Measurements from ENCODE around the gene PA2G4. TPM values are rescaled to one million over a fixed set of nuclear protein-coding genes. Genes with fewer than 3 reads are reported as not detected.

PA2G4 gene
- polyA plus RNA-seq, 2 of the 4 experiments (the other 2 are of a cell fraction), result 415 to 717 TPM

- Histone ChIP-seq H3K9me3 (no peaks in the 10 kb centered on the region), H3K4me2 (peak overlapping the region; percentile 94), H3K4me1 (peaks cover 30% of the 10 kb centered on the region), H3K27ac (peak overlapping the region; percentile 62 to 66; a peak in 3 of 6 replicates), H3K4me3 (no peak overlapping the region)
- ChIA-PET CTCF (interaction anchor here (0.7 to 2.7 kb wide), 9 partner anchors 13 to 112 kb away, joined by 3 to 13 read pairs (median 3); partner anchors contain the start of gene PA2G4), POLR2A (interaction anchor here (3.3 kb wide), 1 partner anchor 22 kb away, joined by 13 read pairs; the partner anchor contains the start of gene PA2G4)
- WGBS (ENCODE audit: missing lambda C conversion rate), result 80% methylated on average over 2 of the region's 2 CpGs
- DNase-seq (ENCODE audit: low read depth in 1 of 2, low spot score in 1 of 2) (no peak), FAIRE-seq (no peak), ATAC-seq (no peak)
- TF ChIP-seq HES2 (IDR thresholded peaks at IDR 0.05), result no peak
- TF ChIP-seq ZFP36 (IDR thresholded peaks at IDR 0.05; ENCODE audit: borderline replicate concordance, partially characterized antibody), result no peak
- TF ChIP-seq FOXS1 (CRISPR knock-in tag; IDR thresholded peaks at IDR 0.05), result no peak
- no peak for TF ChIP-seq CEBPB (IDR thresholded peaks at IDR 0.05)
- no peak for TF ChIP-seq RFX5 (IDR thresholded peaks at IDR 0.05)
- no peak for TF ChIP-seq HEYL (CRISPR knock-in tag; IDR thresholded peaks at IDR 0.05)
- no peak for TF ChIP-seq KDM5A (IDR thresholded peaks at IDR 0.05)
- no peak for TF ChIP-seq NPAS2 (CRISPR knock-in tag; IDR thresholded peaks at IDR 0.05; ENCODE audit: borderline replicate concordance)
- no peak for TF ChIP-seq NFE2L2 (conservative IDR thresholded peaks at IDR 0.05; ENCODE audit: low read length)
- TF ChIP-seq SMC3 (IDR thresholded peaks at IDR 0.05), result no peak
- no peak for TF ChIP-seq HOXA7 (CRISPR knock-in tag; IDR thresholded peaks at IDR 0.05)
These were observed 22.0 kb upstream of the PA2G4 start for GRCh38 chr12:56082382-56082781.

- DNase-seq (ENCODE audit: low read depth in 1 of 2, low spot score in 1 of 2), result no peak
- no peak overlapping the region for H3K27ac ChIP-seq
- 67% methylated on average over 3 of the region's 3 CpGs for WGBS (ENCODE audit: missing lambda C conversion rate)
- ChIA-PET POLR2A (interaction anchor here (3.3 kb wide), 1 partner anchor 21 kb away, joined by 13 read pairs; the partner anchor contains the start of gene PA2G4), CTCF (interaction anchor here (0.7 to 2.7 kb wide), 7 partner anchors 12 to 111 kb away, joined by 3 to 13 read pairs (median 3); partner anchors contain the start of gene PA2G4)
- FAIRE-seq, result no peak
- no peak overlapping the region for H3K4me2 ChIP-seq
- H3K9me3 ChIP-seq, result no peaks in the 10 kb centered on the region
- TF ChIP-seq RAD21 (conservative IDR thresholded peaks at IDR 0.05 in 1 of 2, IDR thresholded peaks at IDR 0.05 in 1 of 2) (no peak), TP53 (CRISPR knock-in tag; IDR thresholded peaks at IDR 0.05) (no peak), FOSB (CRISPR knock-in tag; IDR thresholded peaks at IDR 0.05) (no peak), POLR2A (IDR thresholded peaks at IDR 0.05; ENCODE audit: low read length) (no peak), CHD2 (IDR thresholded peaks at IDR 0.05; ENCODE audit: low read length, partially characterized antibody) (no peak), ELK1 (IDR thresholded peaks at IDR 0.05; ENCODE audit: low read depth, low read length) (no peak), HDAC2 (IDR thresholded peaks at IDR 0.05) (no peak), MAFK (IDR thresholded peaks at IDR 0.05; ENCODE audit: partially characterized antibody) (no peak), BCL3 (IDR thresholded peaks at IDR 0.05) (no peak), ZSCAN20 (CRISPR knock-in tag; IDR thresholded peaks at IDR 0.05) (no peak)
- no peak for ATAC-seq
- H3K4me3 ChIP-seq, result no peak overlapping the region
- peaks cover 30% of the 10 kb centered on the region for H3K4me1 ChIP-seq
These were observed 21.4 kb upstream of the PA2G4 start for GRCh38 chr12:56082967-56083366.

GRCh38 chr12:56084958-56085543 is 19.3 kb upstream of the PA2G4 start:
- TF ChIP-seq POLR2A (IDR thresholded peaks at IDR 0.05; ENCODE audit: low read length) (no peak), RAD21 (conservative IDR thresholded peaks at IDR 0.05 in 1 of 2, IDR thresholded peaks at IDR 0.05 in 1 of 2) (peak in 1 of 2 experiments; percentile 42; a peak in 2 of 5 replicates), ZFP36 (IDR thresholded peaks at IDR 0.05; ENCODE audit: borderline replicate concordance, partially characterized antibody) (no peak), HOXA7 (CRISPR knock-in tag; IDR thresholded peaks at IDR 0.05) (no peak), CTCF (IDR thresholded peaks at IDR 0.05) (peak; percentile 31; the same call in 2 of the 3 replicates), ESRRA (IDR thresholded peaks at IDR 0.05; ENCODE audit: borderline replicate concordance, low read length) (peak; percentile 73; the same call in 1 of the 2 replicates)
- peak; percentile 53 to 62 for DNase-seq (ENCODE audit: low read depth in 1 of 2, low spot score in 1 of 2)
- H3K4me2 ChIP-seq, result no peak overlapping the region
- 81% methylated on average over 15 of the region's 15 CpGs for WGBS (ENCODE audit: missing lambda C conversion rate)
- FAIRE-seq, result no peak
- no peak overlapping the region for H3K27ac ChIP-seq
- H3K9me3 ChIP-seq, result no peaks in the 10 kb centered on the region
- peak in 1 of 2 experiments; percentile 65; a peak in 3 of 6 replicates for ATAC-seq
- no peak overlapping the region for H3K4me3 ChIP-seq
- peaks cover 30% of the 10 kb centered on the region for H3K4me1 ChIP-seq
- ChIA-PET POLR2A (interaction anchor here (2.1 kb wide), 1 partner anchor 19 kb away, joined by 6 read pairs; the partner anchor contains the start of gene PA2G4), CTCF (interaction anchor here (0.5 to 1.9 kb wide), 6 partner anchors 12 to 55 kb away, joined by 3 to 6 read pairs (median 4); no protein-coding TSS in a partner anchor)
